BJ (cell line): ENCODE measurements around the gene PRRC2B. TPM values are rescaled to one million over a fixed set of nuclear protein-coding genes. Genes with fewer than 3 reads are reported as not detected.
A peak's percentile ranks its signal among the peaks of the same experiment; 100 is the strongest.
"Not testable (repeated sequence)": the region's sequence is repeated elsewhere in the genome, so short reads cannot be mapped to it uniquely, and the experiment has no call there.

Source experiments
- CTCF ChIA-PET: fragments of 350-600 bp; formaldehyde crosslinking; extraction: SDS; loops from one replicate; lab custom pipeline; 2021; ENCODE audit warnings: antibody characterized with exemption, inconsistent platforms; lab: Yijun Ruan, JAX
- POLR2A ChIA-PET: fragments of 300-600 bp; sonication (Branson Sonifier 250); formaldehyde crosslinking; extraction: SDS; loops from one replicate; lab custom pipeline; 2021; ENCODE audit warnings: antibody characterized with exemption; lab: Charles Lee
- DNase-seq: peaks from one replicate; pipeline ENCODE4 v3.0.0-alpha.2; 2011; ENCODE audit warnings: low read depth
- H3K27me3 ChIP-seq: 2 replicates; pipeline ENCODE4 v1.6.0; 2011; ENCODE audit warnings: low read length; ENCODE audit not compliant: control insufficient read depth, insufficient read depth
- H3K36me3 ChIP-seq: 2 replicates; pipeline ENCODE4 v1.5.1; 2011; ENCODE audit warnings: low read length; ENCODE audit not compliant: control insufficient read depth, insufficient read depth
- H3K4me3 ChIP-seq: 2 replicates; pipeline ENCODE4 v1.5.1; 2011; ENCODE audit warnings: low read depth, mild to moderate bottlenecking, control low read depth, low read length
- polyA plus RNA-seq: library from polyadenylated mRNA; depleted of rRNA; stranded (reverse); fragments of >200 nt; gene quantifications from 2 replicates; pipeline ENCODE4 v1.2.3, GENCODE V29; 2011
- TF ChIP-seq, protein P1 (sequence below): IDR thresholded peaks from 2 replicates; pipeline ENCODE4 v1.5.1; 2011; ENCODE audit warnings: low read depth, mild to moderate bottlenecking, control low read depth, inconsistent platforms, low read length, moderate library complexity; ENCODE audit not compliant: insufficient read depth

Gene PRRC2B
- polyA plus RNA-seq, 1 experiment: 25.8 TPM

DNA sequence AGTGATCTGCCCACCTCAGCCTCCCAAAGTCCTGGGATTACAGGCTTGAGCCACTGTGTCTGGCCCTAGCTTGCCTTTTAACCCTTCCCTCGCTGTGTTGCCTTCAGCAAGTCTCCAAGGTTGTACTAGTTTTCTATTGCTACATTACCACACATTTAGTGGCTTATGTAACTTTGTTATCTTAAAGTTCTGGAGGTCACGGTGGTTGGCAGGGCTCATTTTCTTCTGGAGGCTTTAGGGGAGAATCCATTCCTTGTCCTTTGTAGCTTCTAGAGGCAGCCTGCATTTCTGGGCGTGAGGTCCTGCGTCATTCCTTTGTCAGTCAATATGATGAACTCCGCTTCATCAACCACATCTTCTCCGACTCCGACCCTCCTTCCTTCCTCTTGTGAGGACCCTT, 2.9 kb upstream of the PRRC2B start:
- CTCF ChIA-PET: no interaction called here
- POLR2A ChIA-PET: no interaction called here

GRCh38 chr9:131391504-131391903, 2.4 kb upstream of the PRRC2B start:
- TF ChIP-seq, protein P1, sequence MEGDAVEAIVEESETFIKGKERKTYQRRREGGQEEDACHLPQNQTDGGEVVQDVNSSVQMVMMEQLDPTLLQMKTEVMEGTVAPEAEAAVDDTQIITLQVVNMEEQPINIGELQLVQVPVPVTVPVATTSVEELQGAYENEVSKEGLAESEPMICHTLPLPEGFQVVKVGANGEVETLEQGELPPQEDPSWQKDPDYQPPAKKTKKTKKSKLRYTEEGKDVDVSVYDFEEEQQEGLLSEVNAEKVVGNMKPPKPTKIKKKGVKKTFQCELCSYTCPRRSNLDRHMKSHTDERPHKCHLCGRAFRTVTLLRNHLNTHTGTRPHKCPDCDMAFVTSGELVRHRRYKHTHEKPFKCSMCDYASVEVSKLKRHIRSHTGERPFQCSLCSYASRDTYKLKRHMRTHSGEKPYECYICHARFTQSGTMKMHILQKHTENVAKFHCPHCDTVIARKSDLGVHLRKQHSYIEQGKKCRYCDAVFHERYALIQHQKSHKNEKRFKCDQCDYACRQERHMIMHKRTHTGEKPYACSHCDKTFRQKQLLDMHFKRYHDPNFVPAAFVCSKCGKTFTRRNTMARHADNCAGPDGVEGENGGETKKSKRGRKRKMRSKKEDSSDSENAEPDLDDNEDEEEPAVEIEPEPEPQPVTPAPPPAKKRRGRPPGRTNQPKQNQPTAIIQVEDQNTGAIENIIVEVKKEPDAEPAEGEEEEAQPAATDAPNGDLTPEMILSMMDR: no peak
- H3K36me3 ChIP-seq: no peaks in the 10 kb centered on the region
- ChIA-PET CTCF (no interaction called here), POLR2A (no interaction called here)
- no peak for DNase-seq
- no peaks in the 10 kb centered on the region for H3K27me3 ChIP-seq
- H3K4me3 ChIP-seq: no peak overlapping the region

More for the DNA sequence above, 2.9 kb upstream of the PRRC2B start:
- H3K27me3 ChIP-seq: no peaks in the 10 kb centered on the region
- H3K36me3 ChIP-seq: no peaks in the 10 kb centered on the region
- TF ChIP-seq, protein P1: no peak
- no peak overlapping the region for H3K4me3 ChIP-seq
- DNase-seq: no peak

DNA sequence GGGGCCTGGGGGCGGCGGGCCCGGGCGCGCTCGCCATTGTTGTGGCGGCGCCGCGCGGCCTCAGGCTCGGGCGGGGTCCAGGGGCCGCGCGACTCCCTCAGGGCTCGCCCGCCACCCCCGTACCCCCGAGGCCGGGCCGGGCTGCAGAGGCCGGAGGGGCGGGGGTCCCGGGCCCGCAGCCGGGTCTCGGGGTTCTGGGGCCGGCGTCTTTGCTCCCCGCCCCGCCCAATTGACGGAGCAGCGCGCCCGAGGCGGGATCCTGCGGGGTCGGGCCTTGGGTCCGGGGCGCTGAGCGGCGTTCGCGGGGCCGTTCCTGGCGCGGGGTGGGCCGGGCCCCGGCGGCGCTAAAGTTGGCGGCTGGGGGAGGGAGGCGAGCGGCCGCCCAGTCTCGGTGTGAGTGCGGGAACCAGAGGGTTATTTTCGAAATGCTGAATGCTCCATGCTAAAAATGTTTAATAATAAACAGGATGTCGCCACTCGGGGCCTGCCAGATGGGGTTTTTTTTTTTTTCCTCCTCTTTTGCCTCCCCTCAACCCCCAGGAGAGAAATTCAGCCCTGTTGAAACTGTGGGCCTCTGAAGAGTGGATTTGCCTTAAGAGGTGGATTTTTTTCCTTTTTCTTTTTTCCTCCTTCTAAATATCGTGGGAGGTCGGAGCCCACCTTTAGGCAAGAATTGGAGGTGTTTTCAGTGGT, 724 bp downstream of the PRRC2B start:
- Histone ChIP-seq H3K4me3 (peak overlapping the region; percentile 54), H3K36me3 (no peaks in the 10 kb centered on the region), H3K27me3 (no peaks in the 10 kb centered on the region)
- DNase-seq: no peak
- POLR2A ChIA-PET: no interaction called here
- CTCF ChIA-PET: interaction anchor here (0.6 kb wide), 1 partner anchor 349 kb away, joined by 3 read pairs; no protein-coding TSS in a partner anchor
- TF ChIP-seq, protein P1: no peak

DNA sequence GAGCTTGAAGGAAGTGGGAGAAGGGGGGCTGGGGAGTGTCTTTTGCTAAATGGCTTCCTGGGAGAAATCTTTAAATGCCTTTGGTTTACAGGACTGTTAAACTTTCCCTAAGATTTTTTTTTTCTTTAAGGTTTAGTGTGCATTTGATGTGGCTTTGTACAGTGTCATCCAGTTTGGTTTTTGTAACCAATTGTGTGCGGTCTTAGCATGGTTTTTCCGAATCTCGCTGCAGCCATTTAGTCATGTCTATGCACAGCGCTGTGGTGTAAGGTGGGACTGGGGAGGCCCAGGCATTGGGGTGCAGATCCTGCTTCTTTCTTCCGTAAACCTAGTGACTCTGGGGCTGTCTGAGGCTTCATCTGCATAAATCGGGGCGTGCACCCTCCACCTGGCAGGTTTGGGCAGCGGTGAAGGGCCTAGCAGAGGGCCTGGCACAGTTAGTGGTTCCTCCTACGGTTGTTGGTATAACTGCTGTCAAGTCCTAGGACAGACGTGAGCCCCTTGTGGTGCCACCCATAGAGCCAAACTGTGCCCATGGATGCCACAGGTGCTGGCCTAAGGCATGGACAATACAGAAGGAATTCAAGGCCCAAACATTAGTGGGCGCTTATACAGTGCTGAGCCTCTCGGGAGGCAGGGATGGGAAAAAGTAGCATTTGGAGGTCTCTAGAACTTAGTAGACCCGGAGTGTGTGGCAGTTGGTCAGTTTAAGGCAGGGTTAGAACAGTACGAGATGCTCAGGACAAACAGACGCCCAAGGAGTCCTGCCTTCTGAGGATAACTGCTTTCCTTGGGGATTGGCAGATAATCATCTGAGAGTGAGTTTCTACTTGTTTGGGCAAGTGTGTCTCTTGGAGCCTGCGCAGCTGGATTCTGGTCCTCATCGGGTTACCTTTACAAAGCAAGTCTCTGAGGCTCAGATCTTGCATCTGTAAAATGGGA, 1.5 kb downstream of the PRRC2B start:
- no peaks in the 10 kb centered on the region for H3K36me3 ChIP-seq
- CTCF ChIA-PET: interaction anchor here (0.6 to 1.4 kb wide), 2 partner anchors 29 to 348 kb away, joined by 3 to 4 read pairs; no protein-coding TSS in a partner anchor
- peak overlapping the region; percentile 54 for H3K4me3 ChIP-seq
- H3K27me3 ChIP-seq: no peaks in the 10 kb centered on the region
- TF ChIP-seq, protein P1: 0 out of 2 replicates have a peak, but pooled peaks have one; percentile 11
- POLR2A ChIA-PET: no interaction called here
- no peak for DNase-seq

DNA sequence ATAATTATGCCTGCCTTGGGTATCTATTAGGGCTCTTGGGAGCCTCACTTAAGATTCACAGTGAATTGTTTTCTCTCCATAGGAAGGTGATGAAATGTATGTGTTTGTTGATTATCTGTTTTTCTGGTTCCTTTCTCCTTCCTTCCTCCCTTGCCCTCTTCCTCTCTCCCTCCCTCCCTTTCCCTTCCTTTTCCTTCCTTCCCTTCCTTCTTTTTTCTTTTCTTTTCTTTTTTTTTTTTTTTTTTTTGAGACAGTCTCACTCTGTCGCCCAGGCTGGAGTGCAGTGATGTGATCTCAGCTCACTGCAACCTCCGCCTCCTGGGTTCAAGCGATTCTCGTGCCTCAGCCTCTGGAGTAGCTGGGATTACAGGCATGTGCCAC, 2.2 kb downstream of the PRRC2B start:
- not testable (repeated sequence) for H3K27me3 ChIP-seq, H3K36me3 ChIP-seq, DNase-seq
- H3K4me3 ChIP-seq: peak overlapping the region; percentile 54; the same call in 1 of the 2 replicates
- ChIA-PET POLR2A (interaction anchor here (0.8 kb wide), 1 partner anchor 9 kb away, joined by 3 read pairs; no protein-coding TSS in a partner anchor), CTCF (interaction anchor here (1.4 kb wide), 1 partner anchor 29 kb away, joined by 4 read pairs; no protein-coding TSS in a partner anchor)
